ENCODE results near the gene ALAS1. TPM values are rescaled to one million over a fixed set of nuclear protein-coding genes. Genes with fewer than 3 reads are reported as not detected.
"Not testable (repeated sequence)": the region's sequence is repeated elsewhere in the genome, so short reads cannot be mapped to it uniquely, and the experiment has no call there.

The ALAS1 gene
- total RNA-seq, 2 experiments from 2014 or later, result 34.4 to 43.6 TPM

GRCh38 chr3:52149726-52150125 lies 48.2 kb upstream of the ALAS1 start:
- no TSS peak for BruUV-seq (replicated peaks)

GRCh38 chr3:52150357-52150756 lies 47.6 kb upstream of the ALAS1 start:
- no peak for DNase-seq (ENCODE audit: low spot score)
- TF ChIP-seq EZH2phosphoT487 (IDR thresholded peaks at IDR 0.05; ENCODE audit: borderline replicate concordance, low read depth, low read length), result no peak
- TF ChIP-seq, protein P1, sequence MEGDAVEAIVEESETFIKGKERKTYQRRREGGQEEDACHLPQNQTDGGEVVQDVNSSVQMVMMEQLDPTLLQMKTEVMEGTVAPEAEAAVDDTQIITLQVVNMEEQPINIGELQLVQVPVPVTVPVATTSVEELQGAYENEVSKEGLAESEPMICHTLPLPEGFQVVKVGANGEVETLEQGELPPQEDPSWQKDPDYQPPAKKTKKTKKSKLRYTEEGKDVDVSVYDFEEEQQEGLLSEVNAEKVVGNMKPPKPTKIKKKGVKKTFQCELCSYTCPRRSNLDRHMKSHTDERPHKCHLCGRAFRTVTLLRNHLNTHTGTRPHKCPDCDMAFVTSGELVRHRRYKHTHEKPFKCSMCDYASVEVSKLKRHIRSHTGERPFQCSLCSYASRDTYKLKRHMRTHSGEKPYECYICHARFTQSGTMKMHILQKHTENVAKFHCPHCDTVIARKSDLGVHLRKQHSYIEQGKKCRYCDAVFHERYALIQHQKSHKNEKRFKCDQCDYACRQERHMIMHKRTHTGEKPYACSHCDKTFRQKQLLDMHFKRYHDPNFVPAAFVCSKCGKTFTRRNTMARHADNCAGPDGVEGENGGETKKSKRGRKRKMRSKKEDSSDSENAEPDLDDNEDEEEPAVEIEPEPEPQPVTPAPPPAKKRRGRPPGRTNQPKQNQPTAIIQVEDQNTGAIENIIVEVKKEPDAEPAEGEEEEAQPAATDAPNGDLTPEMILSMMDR (conservative IDR thresholded peaks at IDR 0.05; ENCODE audit: low read length), result no peak
- CTCF ChIA-PET (ENCODE audit: unreplicated experiment), result interaction anchor here (0.5 to 0.6 kb wide), 2 partner anchors 71 to 146 kb away, joined by 3 read pairs; no protein-coding TSS in a partner anchor
- no TSS peak for BruUV-seq (replicated peaks)
- Histone ChIP-seq H3K4me1 (ENCODE audit: insufficient read depth, low read length, poor library complexity, severe bottlenecking) (peaks cover 9% of the 10 kb centered on the region), H3K9me2 (ENCODE audit: insufficient read depth, low read length) (no peaks in the 10 kb centered on the region), H3K27ac (ENCODE audit: low read depth, low read length, poor library complexity, severe bottlenecking) (no peak overlapping the region), H4K20me1 (ENCODE audit: insufficient read depth, low read length) (no peaks in the 10 kb centered on the region), H3K79me2 (ENCODE audit: insufficient read depth, low read depth, low read length) (peaks cover 17% of the 10 kb centered on the region; the same call in 1 of the 2 replicates), H3K36me3 (ENCODE audit: insufficient read depth, low read length) (peaks cover 63% of the 10 kb centered on the region), H3K9me3 (ENCODE audit: low read length) (no peaks in the 10 kb centered on the region), H3K4me3 (ENCODE audit: low read depth, low read length, poor library complexity, severe bottlenecking) (no peak overlapping the region), H3K4me2 (ENCODE audit: low read length) (no peak overlapping the region), H2AFZ (ENCODE audit: low read length) (no peak overlapping the region)
- POLR2A ChIA-PET, result no interaction called here
- intact Hi-C loops (cut with micrococcal nuclease; ENCODE audit: unreplicated experiment), result loop anchor here (5.0 kb wide), 2 partner anchors 77 to 187 kb away; partner anchors contain the start of gene TLR9

More at GRCh38 chr3:52149726-52150125, 48.2 kb upstream of the ALAS1 start:
- H3K9me3 ChIP-seq (ENCODE audit: low read length), result no peaks in the 10 kb centered on the region
- no peaks in the 10 kb centered on the region for H3K9me2 ChIP-seq (ENCODE audit: insufficient read depth, low read length)
- peaks cover 70% of the 10 kb centered on the region for H3K36me3 ChIP-seq (ENCODE audit: insufficient read depth, low read length)
- no peak overlapping the region for H2AFZ ChIP-seq (ENCODE audit: low read length)
- CTCF ChIA-PET (ENCODE audit: unreplicated experiment), result no interaction called here
- TF ChIP-seq EZH2phosphoT487 (IDR thresholded peaks at IDR 0.05; ENCODE audit: borderline replicate concordance, low read depth, low read length), result no peak
- TF ChIP-seq, protein P1 (conservative IDR thresholded peaks at IDR 0.05; ENCODE audit: low read length), result no peak
- H3K4me1 ChIP-seq (ENCODE audit: insufficient read depth, low read length, poor library complexity, severe bottlenecking), result peaks cover 9% of the 10 kb centered on the region
- no peaks in the 10 kb centered on the region for H4K20me1 ChIP-seq (ENCODE audit: insufficient read depth, low read length)
- no peak for DNase-seq (ENCODE audit: low spot score)
- intact Hi-C loops (cut with micrococcal nuclease; ENCODE audit: unreplicated experiment), result loop anchor here (5.0 kb wide), 2 partner anchors 78 to 188 kb away; partner anchors contain the start of gene TLR9
- H3K27ac ChIP-seq (ENCODE audit: low read depth, low read length, poor library complexity, severe bottlenecking), result no peak overlapping the region
- H3K4me2 ChIP-seq (ENCODE audit: low read length), result no peak overlapping the region
- H3K4me3 ChIP-seq (ENCODE audit: low read depth, low read length, poor library complexity, severe bottlenecking), result no peak overlapping the region
- POLR2A ChIA-PET, result interaction anchor here (0.6 kb wide), 1 partner anchor 552 kb away, joined by 3 read pairs; no protein-coding TSS in a partner anchor
- H3K79me2 ChIP-seq (ENCODE audit: insufficient read depth, low read depth, low read length), result peaks cover 17% of the 10 kb centered on the region; the same call in 1 of the 2 replicates

GRCh38 chr3:52150860-52151259 lies 47.1 kb upstream of the ALAS1 start:
- TF ChIP-seq, protein P1 (conservative IDR thresholded peaks at IDR 0.05; ENCODE audit: low read length), result no peak
- TF ChIP-seq EZH2phosphoT487 (IDR thresholded peaks at IDR 0.05; ENCODE audit: borderline replicate concordance, low read depth, low read length), result no peak
- H3K9me3 ChIP-seq (ENCODE audit: low read length), result no peaks in the 10 kb centered on the region
- H3K4me2 ChIP-seq (ENCODE audit: low read length), result no peak overlapping the region
- no peak overlapping the region for H2AFZ ChIP-seq (ENCODE audit: low read length)
- H3K4me3 ChIP-seq (ENCODE audit: low read depth, low read length, poor library complexity, severe bottlenecking), result no peak overlapping the region
- H4K20me1 ChIP-seq (ENCODE audit: insufficient read depth, low read length), result no peaks in the 10 kb centered on the region
- peaks cover 58% of the 10 kb centered on the region for H3K36me3 ChIP-seq (ENCODE audit: insufficient read depth, low read length)
- no TSS peak for BruUV-seq (replicated peaks)
- no peak for DNase-seq (ENCODE audit: low spot score)
- no peak overlapping the region for H3K27ac ChIP-seq (ENCODE audit: low read depth, low read length, poor library complexity, severe bottlenecking)
- peaks cover 17% of the 10 kb centered on the region; the same call in 1 of the 2 replicates for H3K79me2 ChIP-seq (ENCODE audit: insufficient read depth, low read depth, low read length)
- H3K9me2 ChIP-seq (ENCODE audit: insufficient read depth, low read length), result no peaks in the 10 kb centered on the region
- peaks cover 9% of the 10 kb centered on the region for H3K4me1 ChIP-seq (ENCODE audit: insufficient read depth, low read length, poor library complexity, severe bottlenecking)
- ChIA-PET POLR2A (interaction anchor here (0.5 kb wide), 1 partner anchor 548 kb away, joined by 4 read pairs; no protein-coding TSS in a partner anchor), CTCF (ENCODE audit: unreplicated experiment) (interaction anchor here (0.5 to 0.6 kb wide), 2 partner anchors 70 to 147 kb away, joined by 3 read pairs; no protein-coding TSS in a partner anchor)
- intact Hi-C loops (cut with micrococcal nuclease; ENCODE audit: unreplicated experiment), result loop anchor here (5.0 kb wide), 2 partner anchors 76 to 186 kb away; partner anchors contain the start of gene TLR9

GRCh38 chr3:52151991-52152390 lies 46.0 kb upstream of the ALAS1 start:
- POLR2A ChIA-PET, result interaction anchor here (0.6 kb wide), 1 partner anchor 183 kb away, joined by 3 read pairs; no protein-coding TSS in a partner anchor
- H3K4me2 ChIP-seq (ENCODE audit: low read length); H3K4me1 ChIP-seq (ENCODE audit: insufficient read depth, low read length, poor library complexity, severe bottlenecking); H2AFZ ChIP-seq (ENCODE audit: low read length); H4K20me1 ChIP-seq (ENCODE audit: insufficient read depth, low read length); H3K9me2 ChIP-seq (ENCODE audit: insufficient read depth, low read length); H3K4me3 ChIP-seq (ENCODE audit: low read depth, low read length, poor library complexity, severe bottlenecking); H3K27ac ChIP-seq (ENCODE audit: low read depth, low read length, poor library complexity, severe bottlenecking); CTCF ChIA-PET (ENCODE audit: unreplicated experiment); H3K9me3 ChIP-seq (ENCODE audit: low read length); DNase-seq (ENCODE audit: low spot score); BruUV-seq (replicated peaks): not testable (repeated sequence)
- Histone ChIP-seq H3K79me2 (ENCODE audit: insufficient read depth, low read depth, low read length) (peaks cover 17% of the 10 kb centered on the region; the same call in 1 of the 2 replicates), H3K36me3 (ENCODE audit: insufficient read depth, low read length) (peaks cover 47% of the 10 kb centered on the region)
- intact Hi-C loops (cut with micrococcal nuclease; ENCODE audit: unreplicated experiment), result loop anchor here (5.0 kb wide), 2 partner anchors 75 to 185 kb away; partner anchors contain the start of gene TLR9

All from OCI-LY7 (cell line).